HG03378 (cell line): ENCODE results near the gene FOXJ3.

Source experiments
- ATAC-seq: cut with Tn5 transposase; IDR thresholded peaks from one replicate; pipeline ENCODE4 v1.9.1; 2021; ENCODE audit warnings: mild to moderate bottlenecking, moderate library complexity; ENCODE audit not compliant: unreplicated experiment

Gene FOXJ3

GRCh38 chr1:42146626-42147320 is 188.3 kb downstream of the FOXJ3 start:
- ATAC-seq: no peak

- ATAC-seq: no peak
Observed at GRCh38 chr1:42145764-42146625, 189.0 kb downstream of the FOXJ3 start.

- ATAC-seq: no peak
Observed at GRCh38 chr1:42145389-42145716, 189.7 kb downstream of the FOXJ3 start.

- no peak for ATAC-seq
Observed at GRCh38 chr1:42144711-42145388, 190.2 kb downstream of the FOXJ3 start.

DNA sequence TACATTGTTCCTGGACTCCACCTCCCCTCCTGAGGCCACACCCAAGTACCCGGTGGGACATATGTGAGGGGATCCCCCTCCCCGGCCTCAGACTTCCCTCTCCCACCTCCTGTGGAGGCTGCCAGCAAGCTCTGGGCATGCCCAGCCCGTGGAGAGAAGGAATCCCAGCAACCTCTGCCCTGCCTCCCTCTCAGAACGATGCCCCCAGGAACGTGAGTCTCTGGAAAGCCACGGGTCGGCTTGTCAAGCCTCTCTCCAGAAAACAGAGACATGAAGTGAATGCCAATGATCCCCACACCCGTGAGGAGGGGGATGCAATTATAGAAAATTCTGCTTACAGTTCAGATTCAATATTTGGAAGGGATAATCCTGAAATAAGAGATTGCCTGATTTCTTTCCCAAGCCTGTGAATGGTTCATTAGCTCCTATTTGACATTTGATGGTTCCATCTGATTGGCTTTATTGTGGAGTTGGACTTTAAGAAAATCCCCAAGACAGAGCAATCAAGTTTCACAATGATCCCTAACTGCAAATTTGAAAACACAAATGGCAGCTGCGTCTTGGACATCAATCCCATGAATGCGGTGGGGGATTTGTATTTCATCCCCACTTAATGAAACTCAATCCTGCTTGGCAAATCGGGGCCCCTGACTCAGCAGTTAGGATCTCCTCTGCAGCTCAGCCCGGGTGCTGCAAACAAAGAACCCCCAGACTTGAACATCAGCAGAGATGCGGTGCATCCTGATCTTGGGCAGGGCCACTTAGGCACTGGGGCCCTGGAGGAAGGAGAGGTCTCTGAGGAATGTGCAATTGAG is 190.9 kb downstream of the FOXJ3 start:
- no peak for ATAC-seq

- no peak for ATAC-seq
Observed at GRCh38 chr1:42142894-42143675, 191.9 kb downstream of the FOXJ3 start.

- ATAC-seq: no peak
Observed at GRCh38 chr1:42141978-42142377, 193.1 kb downstream of the FOXJ3 start.

- ATAC-seq: no peak
Observed at GRCh38 chr1:42140191-42140590, 194.8 kb downstream of the FOXJ3 start.

- ATAC-seq: no peak
Observed at GRCh38 chr1:42139444-42139843, 195.6 kb downstream of the FOXJ3 start.

GRCh38 chr1:42138586-42138985 is 196.4 kb downstream of the FOXJ3 start:
- no peak for ATAC-seq

DNA sequence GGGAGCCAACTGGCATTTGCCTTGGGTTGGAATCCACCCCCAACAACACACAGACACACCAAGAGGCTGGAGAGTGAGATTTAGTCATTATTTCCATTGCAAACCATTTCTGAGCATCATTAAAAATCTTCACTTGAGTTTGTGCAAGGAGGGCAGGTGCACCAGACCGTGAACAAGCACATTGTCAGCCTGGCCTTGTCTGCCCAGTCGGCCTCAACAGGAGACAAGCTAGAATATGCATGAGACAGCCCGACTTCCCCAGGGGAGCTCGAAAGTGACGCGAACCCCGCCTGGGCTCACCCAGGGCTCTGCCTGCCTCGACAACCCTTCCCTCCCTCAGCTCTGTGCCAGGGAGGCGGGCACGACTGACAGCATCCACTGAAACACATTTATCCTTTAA is 197.3 kb downstream of the FOXJ3 start:
- no peak for ATAC-seq

DNA sequence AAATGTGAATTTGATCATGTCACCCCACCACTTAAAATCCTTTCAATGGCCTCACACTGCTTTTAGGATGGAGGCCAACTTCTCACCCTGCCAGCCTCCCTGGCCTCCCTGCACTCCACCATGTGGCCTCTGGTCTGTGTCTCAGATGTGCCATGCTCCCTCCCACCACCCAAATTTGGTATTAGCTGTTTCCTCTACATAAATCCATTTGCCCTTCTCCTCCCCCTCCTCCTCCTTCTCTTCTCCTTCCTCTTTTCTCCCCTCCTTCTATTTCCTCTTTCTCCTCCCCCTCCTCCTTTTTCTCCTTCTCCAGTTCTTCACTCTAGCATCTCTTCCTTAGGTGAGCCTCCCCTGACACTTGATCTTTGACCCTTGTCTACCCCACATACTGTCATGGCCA is 198.6 kb downstream of the FOXJ3 start:
- ATAC-seq: no peak

GRCh38 chr1:42135426-42135825 is 199.6 kb downstream of the FOXJ3 start:
- no peak for ATAC-seq

- no peak for ATAC-seq
Observed at GRCh38 chr1:42133809-42134526, 201.1 kb downstream of the FOXJ3 start.

DNA sequence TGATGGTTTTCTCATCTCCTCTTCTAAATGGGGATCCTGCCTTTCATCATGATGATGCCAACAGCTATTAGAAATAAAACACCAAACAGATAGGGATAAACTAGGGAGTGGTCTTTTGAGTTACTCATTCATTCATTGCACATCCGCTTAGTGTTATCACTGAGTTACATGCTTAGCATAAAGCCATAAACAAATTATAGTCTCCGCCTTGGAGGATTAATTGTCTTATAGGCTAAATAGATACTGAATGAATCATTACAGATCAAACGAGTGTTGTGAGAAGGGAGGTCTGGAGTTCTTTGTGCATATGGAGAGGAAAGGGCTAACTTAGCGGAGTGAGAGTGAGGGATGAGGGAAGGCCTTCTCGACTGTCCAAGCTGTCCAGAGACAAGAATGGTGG is 201.6 kb downstream of the FOXJ3 start:
- no peak for ATAC-seq

- ATAC-seq: no peak
Observed at GRCh38 chr1:42130061-42130660, 204.9 kb downstream of the FOXJ3 start.

- ATAC-seq: no peak
Observed at GRCh38 chr1:42128964-42129363, 206.1 kb downstream of the FOXJ3 start.

- ATAC-seq: no peak
Observed at GRCh38 chr1:42128499-42128898, 206.5 kb downstream of the FOXJ3 start.

DNA sequence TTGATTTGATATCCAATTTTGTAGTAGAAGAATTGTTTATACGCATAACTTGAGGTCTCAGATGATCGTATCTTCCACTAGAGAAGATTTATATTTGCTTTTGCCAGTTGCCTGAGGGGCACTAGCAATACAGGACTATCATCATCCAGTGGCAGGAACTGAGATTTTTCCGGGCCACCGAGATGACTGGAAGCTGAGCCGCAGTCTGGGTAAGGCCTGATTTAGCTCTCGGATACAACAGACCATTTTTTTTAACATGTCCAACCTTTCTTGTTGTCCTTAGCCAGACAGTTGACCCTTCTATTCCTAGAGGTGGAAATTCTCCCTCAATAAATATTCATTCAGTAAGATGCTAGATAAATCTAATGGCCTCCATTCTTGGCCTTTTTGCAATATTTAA is 207.3 kb downstream of the FOXJ3 start:
- no peak for ATAC-seq
